Measurements from ENCODE around the gene RNU1-3. TPM values are rescaled to one million over a fixed set of nuclear protein-coding genes. Genes with fewer than 3 reads are reported as not detected.

Gene RNU1-3
- total and polyA plus RNA-seq, 2 of the 13 experiments (the other 11 are each of a cell fraction or from before 2014, with no cell fraction given) = under 0.01 to 11,018 TPM

DNA sequence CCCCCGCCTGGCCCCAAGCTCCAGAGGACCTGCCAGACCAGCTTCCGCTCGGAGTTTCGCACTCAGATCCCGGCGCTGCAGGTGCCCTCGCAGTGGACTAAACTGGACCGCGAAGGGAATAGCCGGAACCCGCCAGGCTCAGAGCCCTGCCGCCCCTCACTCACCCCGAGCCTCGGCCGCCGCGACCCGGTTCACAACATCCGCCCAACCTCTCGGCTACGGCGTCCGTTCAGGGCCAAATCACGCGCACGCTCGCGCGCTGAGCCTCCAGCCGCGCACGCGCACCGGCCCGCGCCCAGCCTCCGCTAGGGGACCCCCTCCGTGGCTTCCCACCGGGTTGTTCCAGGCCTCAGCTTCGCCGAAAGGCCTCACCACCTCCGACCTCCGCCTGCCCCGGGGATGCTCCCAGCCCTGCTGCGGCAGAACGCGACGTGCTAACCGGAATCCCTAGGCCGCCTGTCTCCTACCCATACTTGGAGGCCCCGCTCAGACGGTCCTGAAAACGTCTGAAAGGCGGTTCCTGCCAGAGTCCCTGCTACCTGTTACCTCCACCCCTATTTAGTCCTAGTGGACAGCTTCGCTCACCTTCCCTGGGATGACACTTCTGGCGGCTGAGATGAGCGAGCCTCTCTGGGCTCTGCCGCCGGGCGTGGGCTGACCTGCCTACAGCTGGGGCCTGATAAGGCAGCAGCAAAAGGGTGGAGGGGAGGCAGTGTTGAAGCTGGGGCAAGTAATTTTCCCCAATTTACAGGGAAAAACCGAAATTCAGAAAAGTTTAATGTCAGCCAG lies 22.1 kb downstream of the RNU1-3 start (continued):
- TF ChIP-seq ELF3 (CRISPR knock-in tag; IDR thresholded peaks at IDR 0.05) = peak; percentile 96
- TF ChIP-seq, protein P1, sequence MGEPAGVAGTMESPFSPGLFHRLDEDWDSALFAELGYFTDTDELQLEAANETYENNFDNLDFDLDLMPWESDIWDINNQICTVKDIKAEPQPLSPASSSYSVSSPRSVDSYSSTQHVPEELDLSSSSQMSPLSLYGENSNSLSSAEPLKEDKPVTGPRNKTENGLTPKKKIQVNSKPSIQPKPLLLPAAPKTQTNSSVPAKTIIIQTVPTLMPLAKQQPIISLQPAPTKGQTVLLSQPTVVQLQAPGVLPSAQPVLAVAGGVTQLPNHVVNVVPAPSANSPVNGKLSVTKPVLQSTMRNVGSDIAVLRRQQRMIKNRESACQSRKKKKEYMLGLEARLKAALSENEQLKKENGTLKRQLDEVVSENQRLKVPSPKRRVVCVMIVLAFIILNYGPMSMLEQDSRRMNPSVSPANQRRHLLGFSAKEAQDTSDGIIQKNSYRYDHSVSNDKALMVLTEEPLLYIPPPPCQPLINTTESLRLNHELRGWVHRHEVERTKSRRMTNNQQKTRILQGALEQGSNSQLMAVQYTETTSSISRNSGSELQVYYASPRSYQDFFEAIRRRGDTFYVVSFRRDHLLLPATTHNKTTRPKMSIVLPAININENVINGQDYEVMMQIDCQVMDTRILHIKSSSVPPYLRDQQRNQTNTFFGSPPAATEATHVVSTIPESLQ (CRISPR knock-in tag; conservative IDR thresholded peaks at IDR 0.05) = 0 out of 2 replicates have a peak, but pooled peaks have one; percentile 53
- TF ChIP-seq SSRP1 (CRISPR knock-in tag; IDR thresholded peaks at IDR 0.05) = peak; percentile 78
- TF ChIP-seq MYNN (CRISPR knock-in tag; IDR thresholded peaks at IDR 0.05; ENCODE audit: low read depth) = peak; percentile 89
- TF ChIP-seq, protein P2, sequence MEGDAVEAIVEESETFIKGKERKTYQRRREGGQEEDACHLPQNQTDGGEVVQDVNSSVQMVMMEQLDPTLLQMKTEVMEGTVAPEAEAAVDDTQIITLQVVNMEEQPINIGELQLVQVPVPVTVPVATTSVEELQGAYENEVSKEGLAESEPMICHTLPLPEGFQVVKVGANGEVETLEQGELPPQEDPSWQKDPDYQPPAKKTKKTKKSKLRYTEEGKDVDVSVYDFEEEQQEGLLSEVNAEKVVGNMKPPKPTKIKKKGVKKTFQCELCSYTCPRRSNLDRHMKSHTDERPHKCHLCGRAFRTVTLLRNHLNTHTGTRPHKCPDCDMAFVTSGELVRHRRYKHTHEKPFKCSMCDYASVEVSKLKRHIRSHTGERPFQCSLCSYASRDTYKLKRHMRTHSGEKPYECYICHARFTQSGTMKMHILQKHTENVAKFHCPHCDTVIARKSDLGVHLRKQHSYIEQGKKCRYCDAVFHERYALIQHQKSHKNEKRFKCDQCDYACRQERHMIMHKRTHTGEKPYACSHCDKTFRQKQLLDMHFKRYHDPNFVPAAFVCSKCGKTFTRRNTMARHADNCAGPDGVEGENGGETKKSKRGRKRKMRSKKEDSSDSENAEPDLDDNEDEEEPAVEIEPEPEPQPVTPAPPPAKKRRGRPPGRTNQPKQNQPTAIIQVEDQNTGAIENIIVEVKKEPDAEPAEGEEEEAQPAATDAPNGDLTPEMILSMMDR (CRISPR knock-in tag; IDR thresholded peaks at IDR 0.05) = peak; percentile 97
- peak; percentile 97 for TF ChIP-seq ZNF33A (CRISPR knock-in tag; IDR thresholded peaks at IDR 0.05; ENCODE audit: borderline replicate concordance)
- TF ChIP-seq THRA (CRISPR knock-in tag; IDR thresholded peaks at IDR 0.05; ENCODE audit: borderline replicate concordance) = peak; percentile 96
- TF ChIP-seq ZNF460 (CRISPR knock-in tag; IDR thresholded peaks at IDR 0.05; ENCODE audit: borderline replicate concordance) = peak; percentile 41; the same call in 1 of the 2 replicates
- peak; percentile 100 for TF ChIP-seq TAF15 (IDR thresholded peaks at IDR 0.05; ENCODE audit: low read depth, low read length, poor library complexity, severe bottlenecking)
- peak; percentile 97 for TF ChIP-seq MED13 (CRISPR knock-in tag; IDR thresholded peaks at IDR 0.05)
- peak; percentile 100 for TF ChIP-seq ZNF788 (CRISPR knock-in tag; IDR thresholded peaks at IDR 0.05; ENCODE audit: borderline replicate concordance)
- TF ChIP-seq ZBTB14 (CRISPR knock-in tag; IDR thresholded peaks at IDR 0.05) = peak; percentile 99
- TF ChIP-seq EP300 (IDR thresholded peaks at IDR 0.05; ENCODE audit: low read depth in 2 of 2, low read length in 2 of 2) = peak in 1 of 2 experiments; percentile 59; a peak in 3 of 4 replicates
- TF ChIP-seq EP300 (CRISPR knock-in tag; IDR thresholded peaks at IDR 0.05; ENCODE audit: borderline replicate concordance) = peak; percentile 87
- 0 out of 2 replicates have a peak, but pooled peaks have one; percentile 17 for TF ChIP-seq PBX3 (CRISPR knock-in tag; IDR thresholded peaks at IDR 0.05; ENCODE audit: borderline replicate concordance)
- TF ChIP-seq MZF1 (CRISPR knock-in tag; IDR thresholded peaks at IDR 0.05; ENCODE audit: borderline replicate concordance) = peak; percentile 85; the same call in 1 of the 2 replicates
- peak; percentile 99 for TF ChIP-seq ZNF550 (CRISPR knock-in tag; IDR thresholded peaks at IDR 0.05; ENCODE audit: borderline replicate concordance)
- peak; percentile 98 for TF ChIP-seq JARID2 (CRISPR knock-in tag; IDR thresholded peaks at IDR 0.05; ENCODE audit: insufficient replicate concordance)

All from HepG2 (cell line).